ENCODE data around the gene ABCD3.

ABCD3 gene

GRCh38 chr1:94382201-94382600 is 36.0 kb upstream of the ABCD3 start:
- H3K27ac ChIP-seq = no peak overlapping the region
- TF ChIP-seq CTCF (conservative IDR thresholded peaks at IDR 0.05; ENCODE audit: low read depth, low read length) = no peak
- no peak overlapping the region for H3K4me2 ChIP-seq

GRCh38 chr1:94383966-94384408 is 34.2 kb upstream of the ABCD3 start:
- Histone ChIP-seq H3K4me2 (no peak overlapping the region), H3K36me3 (ENCODE audit: insufficient read depth) (no peaks in the 10 kb centered on the region), H3K4me3 (IDR thresholded peaks at IDR 0.05; ENCODE audit: insufficient read depth, low read depth, low read length) (no peak overlapping the region), H2AFZ (ENCODE audit: low read depth) (no peak overlapping the region), H3K27ac (no peak overlapping the region), H3K27me3 (ENCODE audit: insufficient read depth, low read depth) (no peaks in the 10 kb centered on the region), H3K9ac (no peak overlapping the region), H4K20me1 (ENCODE audit: insufficient read depth) (no peaks in the 10 kb centered on the region), H3K4me1 (ENCODE audit: low read depth, poor library complexity, severe bottlenecking) (no peaks in the 10 kb centered on the region), H3K79me2 (ENCODE audit: insufficient read depth, low read depth) (no peaks in the 10 kb centered on the region)
- TF ChIP-seq CTCF (conservative IDR thresholded peaks at IDR 0.05; ENCODE audit: low read depth, low read length) = no peak

More at GRCh38 chr1:94382201-94382600, 36.0 kb upstream of the ABCD3 start:
- H2AFZ ChIP-seq (ENCODE audit: low read depth) = no peak overlapping the region
- H4K20me1 ChIP-seq (ENCODE audit: insufficient read depth) = no peaks in the 10 kb centered on the region
- no peak overlapping the region for H3K9ac ChIP-seq
- no peaks in the 10 kb centered on the region for H3K36me3 ChIP-seq (ENCODE audit: insufficient read depth)
- no peaks in the 10 kb centered on the region for H3K4me1 ChIP-seq (ENCODE audit: low read depth, poor library complexity, severe bottlenecking)
- H3K27me3 ChIP-seq (ENCODE audit: insufficient read depth, low read depth) = no peaks in the 10 kb centered on the region
- no peaks in the 10 kb centered on the region for H3K79me2 ChIP-seq (ENCODE audit: insufficient read depth, low read depth)
- H3K4me3 ChIP-seq (IDR thresholded peaks at IDR 0.05; ENCODE audit: insufficient read depth, low read depth, low read length) = no peak overlapping the region

- Histone ChIP-seq H3K27ac (no peak overlapping the region), H3K27me3 (ENCODE audit: insufficient read depth, low read depth) (no peaks in the 10 kb centered on the region), H3K9ac (no peak overlapping the region), H4K20me1 (ENCODE audit: insufficient read depth) (no peaks in the 10 kb centered on the region), H3K4me1 (ENCODE audit: low read depth, poor library complexity, severe bottlenecking) (no peaks in the 10 kb centered on the region), H2AFZ (ENCODE audit: low read depth) (no peak overlapping the region), H3K4me3 (IDR thresholded peaks at IDR 0.05; ENCODE audit: insufficient read depth, low read depth, low read length) (no peak overlapping the region), H3K4me2 (no peak overlapping the region), H3K79me2 (ENCODE audit: insufficient read depth, low read depth) (no peaks in the 10 kb centered on the region), H3K36me3 (ENCODE audit: insufficient read depth) (no peaks in the 10 kb centered on the region)
- no peak for TF ChIP-seq CTCF (conservative IDR thresholded peaks at IDR 0.05; ENCODE audit: low read depth, low read length)
Observed at GRCh38 chr1:94384485-94385265, 33.5 kb upstream of the ABCD3 start.

- Histone ChIP-seq H3K4me2 (no peak overlapping the region), H3K4me3 (IDR thresholded peaks at IDR 0.05; ENCODE audit: insufficient read depth, low read depth, low read length) (no peak overlapping the region), H2AFZ (ENCODE audit: low read depth) (no peak overlapping the region), H3K27ac (no peak overlapping the region), H3K9ac (no peak overlapping the region), H3K27me3 (ENCODE audit: insufficient read depth, low read depth) (no peaks in the 10 kb centered on the region), H3K36me3 (ENCODE audit: insufficient read depth) (no peaks in the 10 kb centered on the region), H3K79me2 (ENCODE audit: insufficient read depth, low read depth) (no peaks in the 10 kb centered on the region), H3K4me1 (ENCODE audit: low read depth, poor library complexity, severe bottlenecking) (no peaks in the 10 kb centered on the region), H4K20me1 (ENCODE audit: insufficient read depth) (no peaks in the 10 kb centered on the region)
- TF ChIP-seq CTCF (conservative IDR thresholded peaks at IDR 0.05; ENCODE audit: low read depth, low read length) = no peak
Observed at GRCh38 chr1:94385308-94385929, 32.8 kb upstream of the ABCD3 start.

Measured in KMS-11 (cell line).